MCF 10A (cell line): ENCODE results near the gene PBX1. TPM values are rescaled to one million over a fixed set of nuclear protein-coding genes. Genes with fewer than 3 reads are reported as not detected.

Experiments used
- BruUV-seq: library from RNA; stranded (reverse); fragments of 400-500 nt; replicated peaks from 2 replicates; lab custom pipeline; 2021; lab: Mats Ljungman, UMichigan
- CTCF ChIA-PET: fragments of 300-600 bp; sonication (Branson Sonifier 250); formaldehyde crosslinking; extraction: SDS; loops from one replicate; lab custom pipeline; 2021; ENCODE audit warnings: antibody characterized with exemption, inconsistent platforms; lab: Yijun Ruan, JAX
- POLR2A ChIA-PET: fragments of 300-600, 350-650 bp; sonication (Branson Sonifier 250); formaldehyde crosslinking; extraction: SDS; loops from one replicate; lab custom pipeline; 2020; ENCODE audit warnings: antibody characterized with exemption, inconsistent platforms; lab: Yijun Ruan, JAX
- DNase-seq: peaks from one replicate; pipeline ENCODE4 v3.0.0-alpha.2; 2018; ENCODE audit not compliant: unreplicated experiment
- H3K27ac Mint-ChIP-seq: one replicate; pipeline ENCODE4 v1.8.0; 2022; ENCODE audit warnings: mild to moderate bottlenecking, low read depth, mixed read lengths; ENCODE audit not compliant: unreplicated experiment
- H3K27me3 Mint-ChIP-seq: one replicate; pipeline ENCODE4 v1.8.0; 2022; ENCODE audit warnings: mixed read lengths; ENCODE audit not compliant: insufficient read depth, unreplicated experiment
- H3K36me3 Mint-ChIP-seq: one replicate; pipeline ENCODE4 v1.8.0; 2022; ENCODE audit warnings: mild to moderate bottlenecking, moderate library complexity, mixed read lengths; ENCODE audit not compliant: insufficient read depth, unreplicated experiment
- H3K4me1 Mint-ChIP-seq: one replicate; pipeline ENCODE4 v1.8.0; 2022; ENCODE audit warnings: mixed read lengths; ENCODE audit not compliant: insufficient read depth, unreplicated experiment
- H3K4me3 Mint-ChIP-seq: one replicate; pipeline ENCODE4 v1.8.0; 2022; ENCODE audit warnings: mild to moderate bottlenecking, moderate library complexity, mixed read lengths; ENCODE audit not compliant: unreplicated experiment
- H3K9me3 Mint-ChIP-seq: one replicate; pipeline ENCODE4 v1.8.0; 2022; ENCODE audit warnings: mixed read lengths; ENCODE audit not compliant: unreplicated experiment
- CTCF ChIP-seq: fragments of 200-600 bp; IDR thresholded peaks from one replicate; pipeline ENCODE4 v1.8.0; 2022; ENCODE audit warnings: antibody characterized with exemption, mild to moderate bottlenecking; ENCODE audit not compliant: unreplicated experiment
- intact Hi-C: fragments of 100-400 bp; cut with micrococcal nuclease; formaldehyde crosslinking; loops from 2 replicates; pipeline ENCODE4 v1.14.1; 2022
- total RNA-seq: library from RNA; stranded (reverse); gene quantifications from 2 replicates; pipeline ENCODE4 v1.2.3, GENCODE V29; 2022

PBX1 gene
- total RNA-seq, 1 experiment from 2014 or later: 5.8 TPM

- H3K4me3 Mint-ChIP-seq: peak overlapping the region; percentile 21
- TF ChIP-seq CTCF: no peak
- peaks cover 6% of the 10 kb centered on the region for H3K36me3 Mint-ChIP-seq
- H3K27ac Mint-ChIP-seq: peak overlapping the region; percentile 85
- intact Hi-C loops: loop anchor here (5.0 kb wide), 2 partner anchors 64 to 134 kb away; no protein-coding TSS in a partner anchor
- peaks cover 63% of the 10 kb centered on the region for H3K4me1 Mint-ChIP-seq
- H3K27me3 Mint-ChIP-seq: no peaks in the 10 kb centered on the region
- BruUV-seq: no TSS peak
- POLR2A ChIA-PET: interaction anchor here (0.6 to 5.8 kb wide), 15 partner anchors 9 to 223 kb away, joined by 3 to 50 read pairs (median 5); partner anchors contain the start of gene PBX1
- no peaks in the 10 kb centered on the region for H3K9me3 Mint-ChIP-seq
- CTCF ChIA-PET: interaction anchor here (0.6 to 6.9 kb wide), 9 partner anchors 8 to 152 kb away, joined by 3 to 83 read pairs (median 3); no protein-coding TSS in a partner anchor
- no peak for DNase-seq
Observed at GRCh38 chr1:164771041-164771618, 212.1 kb downstream of the PBX1 start.

GRCh38 chr1:164771619-164772361 lies 212.8 kb downstream of the PBX1 start:
- ChIA-PET CTCF (interaction anchor here (0.7 to 6.9 kb wide), 9 partner anchors 9 to 153 kb away, joined by 3 to 83 read pairs (median 3); no protein-coding TSS in a partner anchor), POLR2A (interaction anchor here (0.6 to 5.8 kb wide), 15 partner anchors 9 to 224 kb away, joined by 3 to 50 read pairs (median 5); partner anchors contain the start of gene PBX1)
- Mint-ChIP-seq H3K4me1 (peaks cover 61% of the 10 kb centered on the region), H3K27me3 (no peaks in the 10 kb centered on the region), H3K27ac (peak overlapping the region; percentile 85), H3K4me3 (peak overlapping the region; percentile 21), H3K36me3 (peaks cover 6% of the 10 kb centered on the region), H3K9me3 (no peaks in the 10 kb centered on the region)
- intact Hi-C loops: loop anchor here (2.0 to 5.0 kb wide), 3 partner anchors 64 to 209 kb away; no protein-coding TSS in a partner anchor
- peak; percentile 56 for DNase-seq
- no peak for TF ChIP-seq CTCF
- BruUV-seq: no TSS peak

GRCh38 chr1:164772635-164773034 lies 213.7 kb downstream of the PBX1 start:
- Mint-ChIP-seq H3K4me1 (peaks cover 54% of the 10 kb centered on the region), H3K4me3 (no peak overlapping the region), H3K27me3 (no peaks in the 10 kb centered on the region), H3K9me3 (no peaks in the 10 kb centered on the region), H3K27ac (peak overlapping the region; percentile 85), H3K36me3 (no peaks in the 10 kb centered on the region)
- POLR2A ChIA-PET: interaction anchor here (0.6 to 5.8 kb wide), 8 partner anchors 8 to 953 kb away, joined by 3 to 50 read pairs (median 4); partner anchors contain the start of gene PBX1
- CTCF ChIA-PET: interaction anchor here (0.6 to 6.9 kb wide), 5 partner anchors 13 to 923 kb away, joined by 3 to 83 read pairs (median 3); no protein-coding TSS in a partner anchor
- intact Hi-C loops: loop anchor here (2.0 to 5.0 kb wide), 3 partner anchors 65 to 210 kb away; no protein-coding TSS in a partner anchor
- no TSS peak for BruUV-seq
- TF ChIP-seq CTCF: no peak
- DNase-seq: peak; percentile 95
